Measurements from ENCODE around the gene GAL3ST2. TPM values are rescaled to one million over a fixed set of nuclear protein-coding genes. Genes with fewer than 3 reads are reported as not detected.
"Not testable (repeated sequence)": the region's sequence is repeated elsewhere in the genome, so short reads cannot be mapped to it uniquely, and the experiment has no call there.

Gene GAL3ST2
- total RNA-seq, 3 donors from 2014 or later = 0.23 to 0.33 TPM; not detected in 1

GRCh38 chr2:241782053-241782452 is 5.4 kb downstream of the GAL3ST2 start:
- not testable (repeated sequence) for H3K4me3 Mint-ChIP-seq; H3K36me3 Mint-ChIP-seq (ENCODE audit: insufficient read depth); DNase-seq; H3K4me1 Mint-ChIP-seq (ENCODE audit: low read depth); ATAC-seq; H3K27me3 Mint-ChIP-seq (ENCODE audit: low read depth); H3K9me3 Mint-ChIP-seq

DNA sequence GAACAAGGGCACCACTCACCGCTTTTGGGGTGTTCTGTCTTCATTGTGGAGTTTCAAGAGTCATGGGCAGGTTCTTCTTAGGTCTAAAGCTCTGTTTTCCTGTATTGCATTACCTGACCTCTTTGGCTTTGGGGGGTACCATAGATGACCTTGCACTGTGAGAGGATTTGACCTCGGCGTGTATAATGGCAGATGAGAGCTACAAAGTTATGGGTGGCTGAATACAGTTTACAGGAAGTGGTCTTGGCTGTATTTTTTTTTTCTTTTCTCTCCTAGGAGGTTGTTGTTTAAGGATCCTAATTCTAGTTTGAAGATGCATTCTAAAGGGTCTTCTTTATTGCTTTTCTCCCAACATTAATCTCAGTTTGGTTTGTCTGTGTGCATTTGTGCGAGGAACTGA is 11.5 kb downstream of the GAL3ST2 start:
- Mint-ChIP-seq H3K27me3 (ENCODE audit: low read depth) (no peaks in the 10 kb centered on the region), H3K4me1 (ENCODE audit: low read depth) (peaks cover 19% of the 10 kb centered on the region), H3K9me3 (no peaks in the 10 kb centered on the region), H3K36me3 (ENCODE audit: insufficient read depth) (no peaks in the 10 kb centered on the region), H3K4me3 (no peak overlapping the region)
- DNase-seq (no peak), ATAC-seq (no peak)

- H3K36me3 Mint-ChIP-seq (ENCODE audit: insufficient read depth) = no peaks in the 10 kb centered on the region
- ATAC-seq (peak; percentile 99 to 100), DNase-seq (peak; percentile 12)
- no peaks in the 10 kb centered on the region for H3K9me3 Mint-ChIP-seq
- no peaks in the 10 kb centered on the region for H3K27me3 Mint-ChIP-seq (ENCODE audit: low read depth)
- H3K4me1 Mint-ChIP-seq (ENCODE audit: low read depth) = peaks cover 19% of the 10 kb centered on the region
- H3K4me3 Mint-ChIP-seq = no peak overlapping the region
Observed at GRCh38 chr2:241788572-241788971, 11.9 kb downstream of the GAL3ST2 start.

GRCh38 chr2:241791385-241791784 is 14.8 kb downstream of the GAL3ST2 start:
- H3K36me3 Mint-ChIP-seq (ENCODE audit: insufficient read depth); H3K4me3 Mint-ChIP-seq; ATAC-seq; H3K27me3 Mint-ChIP-seq (ENCODE audit: low read depth); DNase-seq; H3K9me3 Mint-ChIP-seq: not testable (repeated sequence)
- H3K4me1 Mint-ChIP-seq (ENCODE audit: low read depth) = peaks cover 19% of the 10 kb centered on the region

DNA sequence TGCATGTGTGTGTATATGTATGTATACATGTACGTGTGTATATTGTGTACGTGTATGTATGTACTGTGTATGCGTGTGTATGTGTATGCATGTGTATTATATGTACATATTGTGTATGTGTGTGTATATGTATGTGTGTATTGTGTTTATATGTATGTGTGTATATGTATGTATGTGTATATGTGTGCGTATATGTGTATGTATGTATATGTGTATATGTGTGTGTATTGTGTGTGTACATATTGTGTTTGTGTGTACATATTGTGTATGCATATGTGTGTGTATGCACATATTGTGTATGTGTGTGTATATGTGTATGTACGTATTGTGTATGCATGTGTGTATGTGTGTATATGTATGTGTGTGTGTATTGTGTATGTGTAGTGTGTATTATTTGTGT is 16.8 kb downstream of the GAL3ST2 start:
- ATAC-seq = no peak
- no peak overlapping the region for H3K4me3 Mint-ChIP-seq
- no peak for DNase-seq
- no peaks in the 10 kb centered on the region for H3K9me3 Mint-ChIP-seq
- no peaks in the 10 kb centered on the region for H3K36me3 Mint-ChIP-seq (ENCODE audit: insufficient read depth)
- H3K4me1 Mint-ChIP-seq (ENCODE audit: low read depth) = peaks cover 12% of the 10 kb centered on the region
- H3K27me3 Mint-ChIP-seq (ENCODE audit: low read depth) = peaks cover 3% of the 10 kb centered on the region

GRCh38 chr2:241794250-241794823 is 17.7 kb downstream of the GAL3ST2 start:
- no peak overlapping the region for H3K4me3 Mint-ChIP-seq
- no peaks in the 10 kb centered on the region for H3K9me3 Mint-ChIP-seq
- peaks cover 3% of the 10 kb centered on the region for H3K27me3 Mint-ChIP-seq (ENCODE audit: low read depth)
- ATAC-seq = no peak
- peaks cover 2% of the 10 kb centered on the region for H3K4me1 Mint-ChIP-seq (ENCODE audit: low read depth)
- no peak for DNase-seq
- no peaks in the 10 kb centered on the region for H3K36me3 Mint-ChIP-seq (ENCODE audit: insufficient read depth)

GRCh38 chr2:241795021-241795999 is 18.7 kb downstream of the GAL3ST2 start:
- ATAC-seq = no peak
- no peaks in the 10 kb centered on the region for H3K36me3 Mint-ChIP-seq (ENCODE audit: insufficient read depth)
- no peak for DNase-seq
- no peaks in the 10 kb centered on the region for H3K9me3 Mint-ChIP-seq
- no peaks in the 10 kb centered on the region for H3K4me1 Mint-ChIP-seq (ENCODE audit: low read depth)
- H3K4me3 Mint-ChIP-seq = no peak overlapping the region
- peaks cover 3% of the 10 kb centered on the region for H3K27me3 Mint-ChIP-seq (ENCODE audit: low read depth)

DNA sequence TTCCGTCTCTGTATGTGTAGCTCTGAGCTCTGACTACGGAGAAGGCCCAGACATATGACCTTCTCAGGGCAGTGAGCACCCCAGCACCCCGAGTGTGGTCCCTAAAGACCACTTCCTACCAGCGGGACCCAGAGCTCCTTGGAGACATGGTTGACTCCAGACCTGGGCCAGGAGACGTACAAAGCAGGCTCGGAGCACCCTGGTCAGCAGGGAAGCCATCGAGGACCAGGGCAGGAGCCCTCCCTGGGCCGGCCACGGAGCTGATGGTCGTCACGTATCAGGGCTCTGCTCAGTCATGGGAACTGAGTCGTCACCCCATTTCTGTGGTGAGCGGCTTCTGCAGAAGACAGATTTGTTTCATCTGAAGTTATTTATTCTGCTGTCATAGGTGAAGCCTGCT is 19.6 kb downstream of the GAL3ST2 start:
- H3K9me3 Mint-ChIP-seq = no peaks in the 10 kb centered on the region
- no peak overlapping the region for H3K4me3 Mint-ChIP-seq
- H3K27me3 Mint-ChIP-seq (ENCODE audit: low read depth) = peaks cover 3% of the 10 kb centered on the region
- H3K36me3 Mint-ChIP-seq (ENCODE audit: insufficient read depth) = no peaks in the 10 kb centered on the region
- no peak for ATAC-seq
- no peaks in the 10 kb centered on the region for H3K4me1 Mint-ChIP-seq (ENCODE audit: low read depth)
- no peak for DNase-seq

DNA sequence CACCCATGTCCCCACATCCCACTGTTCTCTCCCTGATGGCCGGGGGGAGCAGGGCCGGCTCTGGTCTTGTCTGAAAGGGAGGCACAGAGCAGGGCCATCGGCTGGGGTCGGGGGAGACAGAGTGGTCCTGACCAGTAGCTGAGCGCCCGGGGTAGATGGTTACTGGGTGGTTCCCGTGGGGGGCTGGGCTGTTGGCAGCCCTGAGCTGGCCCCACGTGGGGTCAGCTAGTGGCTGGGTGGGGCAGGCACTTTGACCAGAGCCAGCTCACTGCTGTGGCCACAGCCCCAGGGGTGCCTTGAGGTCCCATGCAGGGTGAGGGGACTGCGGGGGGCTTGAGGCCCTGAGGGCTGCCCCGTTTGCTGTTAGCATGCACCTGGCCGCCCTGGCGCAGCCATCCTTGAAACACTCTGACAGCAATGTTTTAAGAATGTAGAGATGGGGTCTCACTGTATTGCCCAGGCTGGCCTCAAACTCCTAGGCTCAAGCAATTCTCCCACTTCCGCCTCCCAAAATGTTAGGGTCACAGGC is 20.1 kb downstream of the GAL3ST2 start:
- H3K36me3 Mint-ChIP-seq (ENCODE audit: insufficient read depth) = no peaks in the 10 kb centered on the region
- H3K27me3 Mint-ChIP-seq (ENCODE audit: low read depth) = peaks cover 3% of the 10 kb centered on the region
- no peaks in the 10 kb centered on the region for H3K9me3 Mint-ChIP-seq
- ATAC-seq (no peak), DNase-seq (peak; percentile 3)
- no peaks in the 10 kb centered on the region for H3K4me1 Mint-ChIP-seq (ENCODE audit: low read depth)
- no peak overlapping the region for H3K4me3 Mint-ChIP-seq

DNA sequence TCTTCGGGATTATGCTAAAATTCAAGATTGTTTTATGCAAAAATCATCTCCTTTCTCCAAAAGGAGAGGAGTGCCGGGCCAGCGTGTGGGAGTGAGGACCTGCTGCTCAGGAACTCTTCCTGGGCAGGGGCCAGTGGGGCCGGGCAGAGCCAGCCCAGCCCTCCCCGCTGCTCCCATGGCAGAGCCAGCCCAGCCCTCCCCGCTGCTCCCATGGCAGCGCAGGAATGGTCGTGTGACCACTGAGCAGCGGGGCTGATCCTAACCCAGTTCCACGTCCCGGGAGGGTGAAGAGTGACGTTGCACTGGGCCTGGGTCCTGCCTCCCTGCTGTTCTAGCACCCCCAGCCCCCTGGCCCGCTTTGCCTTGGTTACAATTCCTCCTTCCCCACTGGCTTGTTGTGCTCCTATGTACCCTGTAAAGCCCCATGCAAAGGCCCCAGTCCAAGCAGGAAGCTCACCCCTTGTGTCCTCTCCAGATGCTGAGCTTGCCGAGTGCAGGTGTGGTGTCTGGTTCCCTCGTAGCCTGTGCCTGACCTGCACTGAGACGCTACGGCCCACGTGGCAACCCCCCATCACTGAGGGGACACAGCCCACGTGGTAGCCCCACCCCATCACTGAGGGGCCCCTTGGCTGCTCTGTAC is 20.9 kb downstream of the GAL3ST2 start:
- no peaks in the 10 kb centered on the region for H3K9me3 Mint-ChIP-seq
- peaks cover 3% of the 10 kb centered on the region for H3K27me3 Mint-ChIP-seq (ENCODE audit: low read depth)
- no peaks in the 10 kb centered on the region for H3K36me3 Mint-ChIP-seq (ENCODE audit: insufficient read depth)
- H3K4me3 Mint-ChIP-seq = no peak overlapping the region
- DNase-seq = no peak
- H3K4me1 Mint-ChIP-seq (ENCODE audit: low read depth) = no peaks in the 10 kb centered on the region
- no peak for ATAC-seq

- Mint-ChIP-seq H3K27me3 (ENCODE audit: low read depth) (peaks cover 3% of the 10 kb centered on the region), H3K4me1 (ENCODE audit: low read depth) (no peaks in the 10 kb centered on the region), H3K36me3 (ENCODE audit: insufficient read depth) (no peaks in the 10 kb centered on the region), H3K9me3 (no peaks in the 10 kb centered on the region), H3K4me3 (no peak overlapping the region)
- peak; percentile 4 for DNase-seq
- ATAC-seq = no peak
Observed at GRCh38 chr2:241798081-241798630, 21.5 kb downstream of the GAL3ST2 start.

DNA sequence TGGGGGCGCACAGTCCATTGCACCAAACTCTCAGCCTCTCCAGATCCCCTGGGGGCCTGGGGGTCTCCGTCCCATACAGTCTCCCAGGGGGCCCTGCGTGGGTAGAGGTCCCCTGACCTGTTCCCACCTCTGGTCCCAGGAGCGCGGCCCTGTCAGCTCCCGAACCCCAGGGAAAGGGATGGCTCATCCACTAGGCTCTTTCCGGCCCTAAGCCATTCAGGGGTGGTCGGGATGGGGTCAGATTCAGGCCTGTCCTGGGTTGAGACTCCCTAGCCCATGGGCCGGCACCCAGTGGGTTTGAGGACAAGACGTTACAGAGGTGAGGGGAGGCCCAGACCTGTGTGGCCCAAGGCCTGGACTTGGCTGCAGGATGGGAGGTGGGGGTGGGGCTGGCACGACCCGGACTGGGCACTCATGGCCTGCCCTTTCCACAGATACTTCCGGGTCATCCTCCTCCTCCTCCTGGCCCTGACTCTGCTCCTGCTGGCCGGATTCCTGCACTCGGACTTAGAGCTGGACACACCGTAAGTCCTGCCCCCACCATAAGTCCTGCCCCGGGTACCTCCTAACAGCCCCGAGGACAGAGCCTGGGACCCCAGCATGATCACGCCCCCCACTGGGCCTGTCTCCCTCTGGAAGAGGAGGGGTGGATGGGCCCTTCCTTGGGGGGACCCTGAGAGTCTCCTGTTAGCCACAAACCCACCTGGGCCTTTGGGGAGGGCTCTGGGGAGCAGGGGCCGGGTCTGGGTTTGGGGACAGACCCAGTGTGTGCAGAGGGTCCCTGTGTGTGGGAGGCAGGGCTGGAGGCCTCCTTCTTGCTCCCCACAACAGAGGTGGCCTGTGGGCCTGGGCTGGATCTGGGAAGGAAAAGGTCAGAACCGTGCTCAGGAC is 22.3 kb downstream of the GAL3ST2 start:
- Mint-ChIP-seq H3K4me3 (no peak overlapping the region), H3K9me3 (no peaks in the 10 kb centered on the region)
- peak; percentile 4 for DNase-seq

DNA sequence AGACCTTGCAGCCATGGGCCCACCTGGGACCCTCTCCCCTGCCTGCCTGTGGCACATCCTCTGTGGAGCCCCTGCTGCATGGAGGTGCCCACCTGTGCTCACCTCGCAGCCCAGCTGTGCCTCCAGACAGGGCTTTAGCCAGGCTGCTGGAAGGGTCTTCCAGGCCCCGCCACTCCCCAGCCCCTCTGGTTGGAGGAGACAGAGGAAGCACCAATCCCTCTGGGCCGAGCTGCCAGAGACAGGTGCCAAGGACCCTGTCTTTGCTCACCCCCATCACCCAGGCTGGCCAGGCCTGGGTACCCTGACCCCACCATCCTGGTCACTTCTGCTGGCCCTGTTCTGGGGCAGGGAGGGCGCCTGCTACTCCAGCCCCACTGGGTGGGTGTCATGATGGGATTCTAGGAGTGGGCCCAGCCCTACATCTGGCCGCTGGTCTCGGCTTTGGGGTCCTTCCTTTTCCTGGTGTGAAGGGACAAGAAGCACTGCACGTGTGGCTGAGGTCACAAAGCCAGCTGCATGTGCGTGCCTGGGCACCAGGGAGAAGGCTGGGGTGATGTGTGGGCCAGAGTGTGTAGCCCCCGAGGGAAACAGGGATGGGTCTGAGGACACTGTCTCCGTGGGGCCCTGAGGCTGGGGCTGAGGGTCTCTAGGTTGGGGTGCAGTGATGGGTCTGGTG is 23.0 kb downstream of the GAL3ST2 start:
- Mint-ChIP-seq H3K36me3 (ENCODE audit: insufficient read depth) (no peaks in the 10 kb centered on the region), H3K9me3 (no peaks in the 10 kb centered on the region)
- no peak for DNase-seq

More for the DNA sequence above, 22.3 kb downstream of the GAL3ST2 start:
- no peak for ATAC-seq
- peaks cover 3% of the 10 kb centered on the region for H3K4me1 Mint-ChIP-seq (ENCODE audit: low read depth)
- no peaks in the 10 kb centered on the region for H3K36me3 Mint-ChIP-seq (ENCODE audit: insufficient read depth)
- H3K27me3 Mint-ChIP-seq (ENCODE audit: low read depth) = peaks cover 5% of the 10 kb centered on the region

More for the DNA sequence above, 23.0 kb downstream of the GAL3ST2 start:
- no peak overlapping the region for H3K4me3 Mint-ChIP-seq
- ATAC-seq = no peak
- H3K4me1 Mint-ChIP-seq (ENCODE audit: low read depth) = peaks cover 5% of the 10 kb centered on the region
- peaks cover 8% of the 10 kb centered on the region for H3K27me3 Mint-ChIP-seq (ENCODE audit: low read depth)
